Stimulated activated CD8-positive, alpha-beta memory T cell treated with anti-CD3 and anti-CD28 coated beads, Interleukin-4, amount 100 ng/mL, for 4 hours (primary cell): ENCODE measurements around the gene FAM20C.
"Not testable (repeated sequence)": the region's sequence is repeated elsewhere in the genome, so short reads cannot be mapped to it uniquely, and the experiment has no call there.

ENCODE experiments used
- DNase-seq, 2 donors: peaks; one replicate each; pipeline ENCODE4 v3.0.0-alpha.2; 2020; ENCODE audit warnings: low read depth in 2 of 2, low spot score in 1 of 2

The FAM20C gene

DNA sequence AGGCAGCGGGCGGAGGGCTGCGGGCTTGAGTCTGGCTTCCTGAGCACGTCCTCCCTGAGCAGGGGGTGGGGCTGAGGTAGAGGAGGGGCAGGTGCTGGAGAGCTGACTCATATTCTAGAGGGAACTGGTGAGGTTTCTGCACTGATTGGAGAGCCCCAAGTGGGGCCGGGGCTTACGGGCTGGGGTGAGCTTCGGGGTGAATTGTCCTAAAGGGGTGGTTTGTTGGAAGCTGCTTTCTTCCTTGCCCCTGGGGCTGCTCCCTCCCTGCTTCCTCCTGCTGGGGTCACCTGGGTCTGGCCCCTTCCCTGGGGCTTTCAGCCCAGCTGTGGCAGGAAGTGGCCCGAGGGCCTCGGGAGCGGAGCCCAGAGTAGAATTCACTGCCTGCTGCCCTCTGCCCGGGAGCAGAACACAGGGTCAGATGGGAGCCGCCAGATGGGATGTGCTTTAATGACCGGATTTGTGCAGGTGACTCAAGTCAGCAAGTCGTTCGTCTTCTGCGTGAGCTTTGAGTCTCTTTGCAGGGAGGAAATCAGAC is 48.6 kb downstream of the FAM20C start:
- no peak for DNase-seq

DNA sequence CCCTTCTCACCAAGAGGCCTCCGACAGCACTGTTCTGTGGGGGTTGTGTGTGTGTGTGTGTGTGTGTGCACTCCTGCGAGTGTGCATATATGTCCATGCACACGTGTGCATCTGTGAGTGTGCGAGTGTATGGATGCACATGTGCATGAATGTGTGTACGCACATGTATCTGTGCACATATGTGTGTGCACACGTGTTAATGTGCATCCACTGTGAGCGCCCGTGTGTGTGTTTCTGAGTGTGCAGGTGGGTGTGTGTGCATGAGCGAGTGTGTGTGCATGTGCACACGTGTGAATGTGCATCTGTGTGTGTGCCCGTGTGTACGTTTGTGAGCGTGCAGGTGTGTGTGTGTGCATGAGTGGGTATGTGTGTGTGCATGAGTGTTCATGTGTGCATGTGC is 49.1 kb downstream of the FAM20C start:
- no peak for DNase-seq

GRCh38 chr7:242826-243579 is 50.6 kb downstream of the FAM20C start:
- DNase-seq, result not testable (repeated sequence)

DNA sequence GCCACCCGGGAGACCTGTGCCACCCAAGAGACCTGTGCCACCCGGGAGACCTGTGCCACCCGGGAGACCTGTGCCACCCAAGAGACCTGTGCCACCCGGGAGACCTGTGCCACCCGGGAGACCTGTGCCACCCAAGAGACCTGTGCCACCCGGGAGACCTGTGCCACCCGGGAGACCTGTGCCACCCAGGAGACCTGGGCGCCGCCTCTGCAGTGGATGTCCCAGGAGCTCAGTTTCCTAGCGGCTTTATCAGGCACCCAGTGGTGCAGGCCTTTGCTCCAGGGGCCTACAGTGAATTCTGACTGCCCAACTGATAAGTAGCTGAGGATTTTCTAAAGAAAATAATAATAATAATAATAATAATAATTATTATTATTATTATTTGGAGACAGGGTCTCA is 51.2 kb downstream of the FAM20C start:
- not testable (repeated sequence) for DNase-seq

- no peak for DNase-seq
These were observed 52.6 kb downstream of the FAM20C start for GRCh38 chr7:244974-245373.

DNA sequence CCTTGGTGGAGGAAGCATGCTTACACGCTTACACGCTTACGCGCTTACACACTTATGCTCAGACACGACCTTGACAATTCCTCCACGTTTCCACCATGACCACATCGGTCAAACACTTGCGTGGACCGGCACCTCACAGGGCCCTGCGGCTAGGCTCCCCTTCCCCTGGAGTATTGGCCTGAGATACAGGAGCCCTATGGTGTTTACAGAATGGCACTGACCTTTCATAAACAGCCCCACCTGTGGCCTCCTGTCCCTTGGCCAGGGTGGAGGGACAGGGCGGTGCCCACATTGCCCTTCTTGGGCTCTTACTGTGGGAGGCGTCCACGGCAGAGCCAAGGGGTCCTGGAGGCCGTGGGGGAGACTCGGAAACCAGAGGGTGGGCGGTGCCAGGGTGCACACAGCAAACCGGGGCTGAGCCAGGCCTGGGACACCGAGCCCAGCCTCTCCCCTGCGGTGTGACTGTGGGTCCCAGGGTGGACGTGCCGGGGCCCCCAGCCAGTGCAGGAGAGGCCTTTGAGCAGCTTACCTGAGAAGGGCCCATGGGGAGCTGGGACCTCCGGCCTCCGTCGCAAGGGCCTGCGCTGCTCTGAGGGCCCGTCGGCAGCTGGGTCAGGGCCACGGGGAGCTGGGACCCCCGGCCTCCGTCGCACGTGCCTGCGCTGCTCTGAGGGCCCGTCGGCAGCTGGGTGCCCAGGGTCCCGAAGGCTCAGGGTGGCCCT is 53.4 kb downstream of the FAM20C start:
- no peak for DNase-seq

GRCh38 chr7:246451-246850 is 54.1 kb downstream of the FAM20C start:
- no peak for DNase-seq

DNA sequence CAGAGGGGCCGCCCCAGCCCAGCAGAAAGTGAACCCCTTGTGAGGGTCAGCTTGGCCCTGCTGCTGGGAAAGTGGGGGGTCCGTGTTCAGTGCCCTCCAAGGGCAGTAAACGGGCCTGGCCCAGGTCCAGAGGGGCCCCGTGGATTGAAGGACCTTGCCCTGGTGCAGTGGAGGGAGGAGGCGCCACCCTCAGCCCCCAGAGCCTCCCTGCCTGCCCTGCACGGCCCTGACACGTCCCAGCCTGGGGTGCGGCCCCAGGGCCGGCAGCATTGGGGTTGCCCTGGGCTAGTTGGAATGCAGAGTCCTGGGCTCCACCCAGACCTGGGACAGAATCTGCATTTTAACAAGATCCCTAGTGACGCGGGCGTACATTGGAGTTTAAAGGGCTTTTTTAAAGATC is 54.8 kb downstream of the FAM20C start:
- no peak for DNase-seq

- DNase-seq, result no peak
These were observed 55.3 kb downstream of the FAM20C start for GRCh38 chr7:247636-248035.

- DNase-seq, result no peak
These were observed 56.5 kb downstream of the FAM20C start for GRCh38 chr7:248732-249435.

GRCh38 chr7:249989-250388 is 57.6 kb downstream of the FAM20C start:
- no peak for DNase-seq

GRCh38 chr7:250523-250922 is 58.2 kb downstream of the FAM20C start:
- DNase-seq, result no peak

- DNase-seq, result no peak
These were observed 58.6 kb downstream of the FAM20C start for GRCh38 chr7:251005-251404.

GRCh38 chr7:251446-252175 is 59.2 kb downstream of the FAM20C start:
- DNase-seq, result no peak

DNA sequence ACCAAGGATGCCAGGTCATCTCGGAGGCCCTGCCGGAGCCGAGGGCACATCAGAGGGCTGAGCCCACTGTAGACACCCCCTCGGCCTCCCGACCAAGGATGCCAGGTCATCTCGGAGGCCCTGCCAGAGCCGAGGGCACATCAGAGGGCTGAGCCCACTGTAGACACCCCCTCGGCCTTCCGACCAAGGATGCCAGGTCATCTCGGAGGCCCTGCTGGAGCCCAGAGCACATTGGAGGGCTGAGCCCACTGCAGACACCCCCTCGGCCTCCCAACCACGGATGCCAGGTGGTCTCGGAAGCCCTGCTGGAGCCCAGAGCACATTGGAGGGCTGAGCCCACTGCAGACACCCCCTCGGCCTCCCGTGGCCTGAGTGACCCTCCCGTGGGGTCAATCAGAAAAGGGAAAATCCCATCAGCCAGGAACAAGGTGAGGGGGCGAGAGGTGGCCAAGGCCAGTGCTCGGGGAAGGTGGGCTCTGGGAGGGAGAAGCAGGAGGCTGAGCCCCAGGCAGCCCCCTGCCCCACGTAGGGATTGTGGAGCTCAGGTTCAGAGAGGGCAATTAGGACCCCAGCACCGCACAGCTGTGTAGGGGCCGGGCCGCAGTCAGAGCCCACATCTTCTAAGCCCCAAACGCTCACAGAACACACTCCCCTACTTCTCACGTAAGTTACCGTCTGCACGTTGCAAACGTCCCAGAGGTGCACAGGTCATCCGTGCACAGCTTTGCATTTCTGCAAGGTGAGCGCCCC is 60.0 kb downstream of the FAM20C start:
- DNase-seq, result no peak

DNA sequence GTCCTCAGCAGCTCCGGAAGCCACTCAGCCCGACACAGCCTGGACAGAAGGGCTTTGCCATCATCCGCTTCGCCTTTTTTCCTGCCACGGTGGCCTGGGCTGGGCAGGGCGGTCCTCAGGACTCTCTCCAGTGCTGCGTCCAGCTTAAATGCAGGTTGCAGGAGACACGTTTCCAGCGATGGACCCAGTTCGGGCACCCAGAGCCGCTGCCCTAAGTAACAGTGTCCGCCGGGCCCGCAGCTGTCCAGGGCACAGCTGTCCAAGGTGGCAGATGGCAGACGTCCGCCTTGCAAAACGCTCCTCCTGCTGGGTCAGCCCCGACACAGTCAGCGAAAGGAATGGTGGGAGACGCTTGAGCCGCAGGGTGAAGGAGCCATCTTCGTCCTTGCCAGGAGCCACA is 60.6 kb downstream of the FAM20C start:
- DNase-seq, result no peak

DNA sequence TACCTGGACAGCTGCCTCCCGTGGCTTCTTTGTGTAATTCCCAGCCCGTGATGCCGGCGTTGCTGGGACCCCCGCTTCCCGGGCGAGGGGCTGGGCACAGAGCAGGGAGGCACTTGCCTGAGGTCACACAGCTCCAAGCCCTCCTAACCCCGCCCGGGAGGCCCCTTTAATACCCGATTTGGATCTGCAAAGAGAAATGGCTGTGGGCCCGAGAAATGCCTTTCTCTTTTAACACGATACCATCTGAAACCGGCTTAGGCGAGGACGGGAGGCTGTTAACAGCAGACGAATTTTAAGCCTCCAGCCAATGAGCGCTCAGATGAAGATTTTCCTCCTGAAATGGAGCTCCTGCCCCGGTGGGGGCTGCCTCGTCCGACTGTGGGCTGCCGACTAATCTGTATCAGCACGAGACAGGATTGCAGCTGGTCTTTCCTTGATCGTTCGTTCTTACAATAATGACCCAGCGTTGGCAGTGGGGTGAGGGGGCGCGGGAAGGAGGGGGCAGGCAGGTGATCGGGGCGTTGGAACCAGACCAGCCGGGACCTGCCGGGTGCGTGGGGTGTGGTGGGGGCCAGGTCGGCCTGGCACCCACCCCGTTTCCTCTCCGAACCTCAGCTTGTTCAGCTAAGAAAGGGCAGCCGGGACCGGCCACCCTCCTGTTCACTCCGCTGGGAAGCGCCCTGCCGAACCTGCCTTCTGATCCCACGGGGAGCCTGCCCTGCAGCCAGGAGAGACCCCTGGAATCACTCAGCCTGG is 61.4 kb downstream of the FAM20C start:
- no peak for DNase-seq

- no peak for DNase-seq
These were observed 62.1 kb downstream of the FAM20C start for GRCh38 chr7:254337-255037.

- no peak for DNase-seq
These were observed 62.7 kb downstream of the FAM20C start for GRCh38 chr7:255038-255435.
